Loucy (cell line): Measurements from ENCODE around the gene LPAR3.

Experiments used
- H2AFZ ChIP-seq: fragments of 200-600 bp; sonication (generic); 2 replicates; pipeline ENCODE4 v1.6.0; 2016; ENCODE audit warnings: antibody characterized with exemption, mild to moderate bottlenecking, low read length, moderate library complexity
- H3F3A ChIP-seq: fragments of 200-600 bp; 2 replicates; pipeline ENCODE4 v1.6.0; 2016; ENCODE audit warnings: antibody characterized with exemption, low read depth, mild to moderate bottlenecking
- H3K27me3 ChIP-seq: fragments of 200-600 bp; sonication (generic); 2 replicates; pipeline ENCODE4 v1.6.1; 2014; ENCODE audit warnings: low read length, mild to moderate bottlenecking; ENCODE audit not compliant: insufficient read depth, poor library complexity, severe bottlenecking
- H3K36me3 ChIP-seq: fragments of 200-600 bp; sonication (generic); 2 replicates; pipeline ENCODE4 v1.6.1; 2016; ENCODE audit warnings: low read length; ENCODE audit not compliant: insufficient read depth
- H3K4me1 ChIP-seq: fragments of 200-600 bp; sonication (generic); 2 replicates; pipeline ENCODE4 v1.5.1; 2014; ENCODE audit warnings: low read length, mild to moderate bottlenecking; ENCODE audit not compliant: insufficient read depth, poor library complexity, severe bottlenecking
- H3K4me2 ChIP-seq: fragments of 200-600 bp; sonication (generic); 2 replicates; pipeline ENCODE4 v1.6.0; 2014; ENCODE audit warnings: antibody characterized with exemption, low read length, low read depth, mild to moderate bottlenecking; ENCODE audit not compliant: poor library complexity, severe bottlenecking
- H3K4me3 ChIP-seq: fragments of 200-600 bp; sonication (generic); 2 replicates; pipeline ENCODE4 v1.5.1; 2014; ENCODE audit warnings: low read length, mild to moderate bottlenecking, mixed read lengths; ENCODE audit not compliant: poor library complexity, severe bottlenecking
- H3K79me2 ChIP-seq: fragments of 200-600 bp; sonication (generic); 2 replicates; pipeline ENCODE4 v1.6.1; 2014; ENCODE audit warnings: low read length; ENCODE audit not compliant: insufficient read depth
- H3K9ac ChIP-seq: fragments of 200-600 bp; sonication (generic); 2 replicates; pipeline ENCODE4 v1.6.0; 2014; ENCODE audit warnings: mild to moderate bottlenecking, low read depth, low read length, moderate library complexity; ENCODE audit not compliant: poor library complexity, severe bottlenecking
- H3K9me2 ChIP-seq: fragments of 200-600 bp; sonication (generic); replicated peaks from 2 replicates; pipeline ENCODE4 v1.6.1; 2016; ENCODE audit warnings: low read depth, low read length, mixed read lengths
- H3K9me3 ChIP-seq: fragments of 200-600 bp; sonication (generic); 2 replicates; pipeline ENCODE4 v1.6.1; 2014; ENCODE audit warnings: mild to moderate bottlenecking, antibody characterized with exemption, low read length, low read depth; ENCODE audit not compliant: insufficient read depth
- H4K20me1 ChIP-seq: fragments of 200-600 bp; sonication (generic); 2 replicates; pipeline ENCODE4 v1.6.0; 2014; ENCODE audit warnings: antibody characterized with exemption, low read length, mild to moderate bottlenecking; ENCODE audit not compliant: insufficient read depth, poor library complexity, severe bottlenecking
- CTCF ChIP-seq: fragments of 200-600 bp; sonication (generic); conservative IDR thresholded peaks from 2 replicates; pipeline ENCODE4 v1.5.1; 2014; ENCODE audit warnings: mild to moderate bottlenecking, antibody characterized with exemption, low read length
- EZH2phosphoT487 ChIP-seq: fragments of 200-600 bp; IDR thresholded peaks from 2 replicates; pipeline ENCODE4 v1.6.1; 2018; ENCODE audit warnings: antibody characterized with exemption, mild to moderate bottlenecking, moderate library complexity, borderline replicate concordance

Gene LPAR3

GRCh38 chr1:84870591-84870990 lies 22.4 kb downstream of the LPAR3 start:
- H3K9me3 ChIP-seq, result no peaks in the 10 kb centered on the region
- H3K36me3 ChIP-seq, result no peaks in the 10 kb centered on the region
- no peaks in the 10 kb centered on the region for H4K20me1 ChIP-seq
- no peak overlapping the region for H3K4me2 ChIP-seq
- no peak overlapping the region for H3K9ac ChIP-seq
- no peaks in the 10 kb centered on the region for H3K4me1 ChIP-seq
- no peaks in the 10 kb centered on the region for H3K79me2 ChIP-seq
- H3K9me2 ChIP-seq, result no peaks in the 10 kb centered on the region
- no peak overlapping the region for H2AFZ ChIP-seq
- peaks cover 5% of the 10 kb centered on the region for H3K27me3 ChIP-seq
- no peak overlapping the region for H3K4me3 ChIP-seq
- H3F3A ChIP-seq, result no peaks in the 10 kb centered on the region
- TF ChIP-seq CTCF, result no peak
- no peak for TF ChIP-seq EZH2phosphoT487

GRCh38 chr1:84869720-84870119 lies 23.3 kb downstream of the LPAR3 start:
- TF ChIP-seq EZH2phosphoT487 (no peak), CTCF (no peak)
- H3K9ac ChIP-seq, result no peak overlapping the region
- no peaks in the 10 kb centered on the region for H3K4me1 ChIP-seq
- no peaks in the 10 kb centered on the region for H3K9me3 ChIP-seq
- H2AFZ ChIP-seq, result no peak overlapping the region
- no peaks in the 10 kb centered on the region for H4K20me1 ChIP-seq
- H3K79me2 ChIP-seq, result no peaks in the 10 kb centered on the region
- H3F3A ChIP-seq, result no peaks in the 10 kb centered on the region
- H3K9me2 ChIP-seq, result no peaks in the 10 kb centered on the region
- H3K4me2 ChIP-seq, result no peak overlapping the region
- no peak overlapping the region for H3K4me3 ChIP-seq
- H3K36me3 ChIP-seq, result no peaks in the 10 kb centered on the region
- peaks cover 5% of the 10 kb centered on the region for H3K27me3 ChIP-seq

GRCh38 chr1:84862810-84863251 lies 30.2 kb downstream of the LPAR3 start:
- H3K9me2 ChIP-seq, result no peaks in the 10 kb centered on the region
- H3K27me3 ChIP-seq, result no peaks in the 10 kb centered on the region
- no peak overlapping the region for H3K4me3 ChIP-seq
- peaks cover 10% of the 10 kb centered on the region for H3K4me1 ChIP-seq
- no peaks in the 10 kb centered on the region for H3K36me3 ChIP-seq
- H3K9me3 ChIP-seq, result no peaks in the 10 kb centered on the region
- no peaks in the 10 kb centered on the region for H3K79me2 ChIP-seq
- peak overlapping the region; percentile 44 for H3K4me2 ChIP-seq
- TF ChIP-seq CTCF (no peak), EZH2phosphoT487 (no peak)
- H3F3A ChIP-seq, result no peaks in the 10 kb centered on the region
- no peak overlapping the region for H3K9ac ChIP-seq
- H4K20me1 ChIP-seq, result no peaks in the 10 kb centered on the region
- peak overlapping the region; percentile 86 for H2AFZ ChIP-seq
